ENCODE results near the gene IBA57.

Gene IBA57

GRCh38 chr1:228144993-228145343 is 20.6 kb upstream of the IBA57 start:
- DNase-seq (ENCODE audit: low read depth in 2 of 2), result no peak

- DNase-seq (ENCODE audit: low read depth in 2 of 2), result no peak
Measured at GRCh38 chr1:228145463-228146416, 19.9 kb upstream of the IBA57 start.

GRCh38 chr1:228146417-228147150 is 19.0 kb upstream of the IBA57 start:
- DNase-seq (ENCODE audit: low read depth in 2 of 2), result no peak

DNA sequence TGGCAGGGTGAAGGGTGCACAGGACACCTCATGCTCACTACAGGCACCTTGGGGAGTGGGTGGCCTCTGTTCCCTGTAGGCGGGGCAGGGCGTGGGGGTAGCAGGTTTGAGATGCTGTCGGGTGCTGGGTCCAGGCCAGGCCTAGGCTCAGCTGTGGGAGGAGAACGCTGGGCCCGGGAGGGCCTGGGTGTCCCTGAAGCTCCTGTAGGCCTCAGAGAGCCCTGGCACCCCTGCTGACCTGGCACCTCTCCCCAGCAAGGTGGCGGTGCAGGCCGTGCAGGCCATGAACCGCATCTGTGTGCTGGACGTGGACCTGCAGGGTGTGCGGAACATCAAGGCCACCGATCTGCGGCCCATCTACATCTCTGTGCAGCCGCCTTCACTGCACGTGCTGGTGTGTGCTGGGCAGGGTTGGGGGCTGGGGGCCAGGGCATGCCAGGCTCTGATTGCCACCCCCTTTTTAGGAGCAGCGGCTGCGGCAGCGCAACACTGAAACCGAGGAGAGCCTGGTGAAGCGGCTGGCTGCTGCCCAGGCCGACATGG is 18.4 kb upstream of the IBA57 start:
- DNase-seq (ENCODE audit: low read depth in 2 of 2), result no peak

DNA sequence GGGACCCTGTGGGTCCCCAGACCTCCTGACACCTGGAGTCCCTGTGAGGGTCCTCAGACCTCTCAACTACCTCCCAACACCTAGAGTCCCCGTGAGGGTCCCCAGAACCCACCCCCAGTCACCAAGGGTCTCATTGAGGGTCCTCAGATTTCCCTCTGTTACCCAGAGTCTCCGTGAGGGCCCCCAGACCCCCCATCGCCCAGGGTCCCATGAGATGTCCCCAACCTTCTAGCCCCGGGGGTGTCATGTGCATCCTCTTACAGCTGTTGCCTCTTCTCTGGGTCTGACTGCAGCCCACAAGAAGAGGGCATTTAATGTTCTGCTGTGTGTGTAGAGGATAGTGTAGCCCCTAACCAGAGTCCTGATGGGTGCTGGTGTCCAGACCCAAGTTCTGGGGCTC is 17.8 kb upstream of the IBA57 start:
- no peak for DNase-seq (ENCODE audit: low read depth in 2 of 2)

GRCh38 chr1:228148196-228148861 is 17.3 kb upstream of the IBA57 start:
- no peak for DNase-seq (ENCODE audit: low read depth in 2 of 2)

DNA sequence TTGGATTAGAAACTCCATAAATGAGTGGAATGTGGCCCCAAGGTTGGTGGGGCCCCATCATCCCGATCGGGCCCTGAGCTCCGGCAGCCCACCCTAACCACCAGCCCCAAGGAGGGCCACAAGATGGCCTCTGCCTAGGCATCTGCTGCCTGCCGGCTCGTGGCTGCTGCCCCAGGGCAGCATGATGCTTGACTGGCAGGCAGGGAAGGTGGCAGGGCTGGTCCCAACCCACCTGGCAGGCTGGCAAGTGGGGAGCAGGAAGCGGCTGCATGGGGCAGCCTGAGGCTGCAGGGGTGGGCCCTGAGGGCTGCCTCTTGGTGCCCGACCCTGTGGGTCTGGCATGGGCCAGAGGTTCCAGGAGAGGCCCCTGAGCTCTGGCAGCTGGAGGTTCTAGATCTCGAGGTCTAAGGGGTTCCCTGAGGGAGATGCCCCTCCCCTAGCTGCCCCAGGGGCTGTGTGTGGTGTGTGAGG is 16.6 kb upstream of the IBA57 start:
- DNase-seq (ENCODE audit: low read depth in 2 of 2), result no peak

- DNase-seq (ENCODE audit: low read depth in 2 of 2), result no peak
Measured at GRCh38 chr1:228149406-228150119, 16.0 kb upstream of the IBA57 start, which contains the start of gene GJC2. Gene GJC2, plus strand, starts transcription at chr1:228149930. Its CDS starts 7,829 bp downstream, at chr1:228157759.

DNA sequence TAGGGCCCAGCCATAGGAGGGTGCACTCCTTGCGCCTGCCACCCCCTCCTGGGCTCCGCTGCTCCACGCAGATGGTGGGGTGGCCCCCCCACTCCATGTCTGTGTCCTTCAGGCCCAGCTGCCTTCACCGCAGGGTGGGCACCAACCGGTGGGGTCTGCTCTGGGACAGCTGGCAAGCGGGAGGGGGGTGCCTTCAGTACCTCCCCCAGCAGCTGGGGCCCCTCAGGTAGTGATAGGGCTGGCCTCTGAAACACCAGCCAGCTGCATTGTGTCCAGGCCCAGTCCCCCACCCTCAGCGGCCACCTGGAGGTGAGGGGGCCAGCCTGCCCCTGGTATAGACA is 15.5 kb upstream of the IBA57 start:
- DNase-seq (ENCODE audit: low read depth in 2 of 2), result no peak

- no peak for DNase-seq (ENCODE audit: low read depth in 2 of 2)
Measured at GRCh38 chr1:228150461-228151179, 15.0 kb upstream of the IBA57 start.

- no peak for DNase-seq (ENCODE audit: low read depth in 2 of 2)
Measured at GRCh38 chr1:228151180-228151925, 14.3 kb upstream of the IBA57 start.

DNA sequence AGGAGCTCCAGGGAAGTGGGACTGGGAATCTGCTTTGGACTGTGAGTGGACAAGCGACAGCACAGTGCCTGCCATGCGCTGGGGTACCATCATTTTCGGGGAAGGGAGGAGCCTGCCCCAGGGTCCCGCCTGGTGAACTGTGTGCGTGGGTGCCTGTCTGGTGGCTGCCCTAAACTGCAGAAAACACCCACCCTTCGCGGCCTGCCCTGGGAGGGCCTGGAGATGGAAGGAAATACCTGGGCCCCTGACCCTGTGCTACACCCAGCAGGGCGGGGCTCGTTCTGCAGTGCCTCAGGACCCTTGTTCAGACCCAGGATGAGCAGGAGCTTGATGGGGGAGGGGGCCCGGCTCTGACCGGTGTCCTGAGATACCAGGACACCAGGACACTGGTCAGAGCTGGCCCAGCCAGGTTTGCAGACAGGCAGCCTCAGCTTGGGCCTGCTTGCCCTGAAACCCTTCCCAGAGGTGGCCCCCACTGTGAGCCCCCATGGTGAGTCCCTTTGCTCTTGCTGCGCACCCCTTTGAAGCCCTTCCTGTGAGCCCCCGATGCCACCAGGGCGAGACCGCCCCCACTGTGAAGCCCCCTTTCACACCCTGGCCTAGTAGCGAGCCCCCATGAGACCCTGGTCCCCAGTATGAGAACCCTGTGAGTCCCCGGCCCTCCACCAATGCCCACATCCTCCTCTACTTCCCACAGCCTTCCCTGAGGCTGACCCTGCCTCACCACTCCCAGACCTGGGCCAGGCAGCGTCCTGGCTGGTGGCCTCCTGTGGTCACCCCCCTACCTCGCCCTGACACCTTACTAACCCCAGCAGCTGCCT is 13.3 kb upstream of the IBA57 start:
- no peak for DNase-seq (ENCODE audit: low read depth in 2 of 2)

- no peak for DNase-seq (ENCODE audit: low read depth in 2 of 2)
Measured at GRCh38 chr1:228152918-228153258, 12.7 kb upstream of the IBA57 start.

GRCh38 chr1:228154021-228154669 is 11.5 kb upstream of the IBA57 start:
- no peak for DNase-seq (ENCODE audit: low read depth in 2 of 2)

GRCh38 chr1:228154670-228155571 is 10.7 kb upstream of the IBA57 start:
- peak; percentile 27 to 42 for DNase-seq (ENCODE audit: low read depth in 2 of 2)

GRCh38 chr1:228155596-228156514 is 9.7 kb upstream of the IBA57 start:
- DNase-seq (ENCODE audit: low read depth in 2 of 2), result no peak

- no peak for DNase-seq (ENCODE audit: low read depth in 2 of 2)
Measured at GRCh38 chr1:228156515-228156881, 9.1 kb upstream of the IBA57 start.
